Activated CD8-positive, alpha-beta memory T cell treated with anti-CD3 and anti-CD28 coated beads, Interleukin-2, amount 50 U/mL, for 4 hours (primary cell): ENCODE measurements around the gene RER1.

Experiments used
- DNase-seq: peaks from one replicate; pipeline ENCODE4 v3.0.0-alpha.2; 2020

Gene RER1

GRCh38 chr1:2449636-2450454 is 58.2 kb downstream of the RER1 start:
- DNase-seq = no peak

GRCh38 chr1:2451741-2452140 is 60.1 kb downstream of the RER1 start:
- DNase-seq = no peak

DNA sequence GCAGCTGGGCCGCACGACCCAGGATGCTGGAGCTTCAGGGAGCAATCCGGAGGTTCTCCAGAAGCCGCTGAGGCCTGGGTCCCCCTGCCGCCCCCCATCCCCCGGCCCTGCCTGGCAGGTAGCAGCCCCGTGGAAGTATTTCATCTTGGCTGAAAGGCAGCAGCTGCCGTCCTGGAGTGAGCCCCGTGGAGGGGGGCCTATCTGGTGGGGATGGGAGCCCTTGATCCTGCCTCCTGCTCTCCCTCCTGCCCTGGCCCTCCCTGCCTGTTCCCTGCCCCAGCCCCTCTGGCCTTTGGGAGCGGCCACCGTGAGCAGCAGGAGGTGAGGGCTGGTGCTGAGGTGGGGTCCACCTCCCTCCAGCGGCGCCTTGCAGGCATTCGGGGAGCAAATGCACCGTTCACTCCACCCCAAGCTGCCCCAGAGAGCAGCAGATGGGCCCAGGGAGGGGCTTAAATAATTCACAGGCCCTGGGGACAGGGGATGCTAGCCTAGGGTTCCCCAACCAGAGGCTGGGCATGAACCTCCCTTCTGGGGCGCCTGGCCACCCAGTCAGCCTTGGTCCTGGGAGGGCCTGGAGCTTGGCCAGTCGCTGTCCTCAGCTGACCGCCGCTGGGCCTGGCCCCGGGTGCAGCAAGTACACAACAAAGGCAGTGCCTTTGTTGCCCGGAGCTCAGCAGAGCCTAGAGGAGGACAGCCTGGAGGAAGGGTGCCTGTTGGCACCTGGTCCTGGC is 60.7 kb downstream of the RER1 start:
- DNase-seq = no peak

DNA sequence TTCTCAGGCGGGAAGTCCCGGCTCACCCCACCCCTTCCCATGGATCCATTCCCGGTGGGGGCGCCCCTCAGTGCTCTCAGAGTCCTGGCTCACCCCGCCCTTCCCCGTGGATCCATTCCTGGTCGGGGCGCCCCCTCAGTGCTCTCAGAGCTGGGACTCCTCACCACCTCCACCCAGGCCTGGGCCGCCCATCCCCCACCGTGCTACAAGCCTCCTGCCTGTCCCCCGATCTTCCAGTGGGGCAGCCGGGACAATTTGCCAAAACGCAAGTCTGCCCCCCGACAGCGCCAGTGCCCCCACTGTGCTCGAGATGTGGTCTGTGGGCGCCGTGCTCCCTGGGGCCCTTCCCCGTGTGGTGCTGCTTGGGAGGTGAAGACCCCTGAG is 61.3 kb downstream of the RER1 start:
- DNase-seq = no peak

- DNase-seq = no peak
These were observed 62.6 kb downstream of the RER1 start for GRCh38 chr1:2454227-2454626.
